ENCODE results near the gene ITGB1BP1.

Gene ITGB1BP1

GRCh38 chr2:9423100-9423921 lies at the start of gene ITGB1BP1, which contains the start of gene CPSF3:
Gene ITGB1BP1, minus strand, starts transcription at chr2:9423528. Its CDS starts 4,831 bp downstream, at chr2:9418697.
Gene CPSF3, plus strand, starts transcription at chr2:9423654. Its CDS starts 120 bp downstream, at chr2:9423774.
- DNase-seq, result peak; percentile 97

- DNase-seq, result no peak
These were observed 49.2 kb upstream of the ITGB1BP1 start for GRCh38 chr2:9472511-9472910.

- DNase-seq, result no peak
These were observed 47.9 kb upstream of the ITGB1BP1 start for GRCh38 chr2:9471206-9471605.

GRCh38 chr2:9467687-9468086 lies 44.4 kb upstream of the ITGB1BP1 start:
- peak; percentile 79 for DNase-seq

GRCh38 chr2:9466147-9466683 lies 42.9 kb upstream of the ITGB1BP1 start:
- no peak for DNase-seq

GRCh38 chr2:9465170-9465569 lies 41.8 kb upstream of the ITGB1BP1 start:
- DNase-seq, result no peak

GRCh38 chr2:9463698-9464034 lies 40.3 kb upstream of the ITGB1BP1 start:
- no peak for DNase-seq

- peak; percentile 56 for DNase-seq
These were observed 39.8 kb upstream of the ITGB1BP1 start for GRCh38 chr2:9462886-9463697.

- no peak for DNase-seq
These were observed 39.0 kb upstream of the ITGB1BP1 start for GRCh38 chr2:9462313-9462712.

GRCh38 chr2:9461079-9461478 lies 37.8 kb upstream of the ITGB1BP1 start:
- no peak for DNase-seq

GRCh38 chr2:9460441-9461017 lies 37.2 kb upstream of the ITGB1BP1 start:
- DNase-seq, result no peak

GRCh38 chr2:9451231-9451630 lies 27.9 kb upstream of the ITGB1BP1 start:
- DNase-seq, result no peak

GRCh38 chr2:9445089-9445488 lies 21.8 kb upstream of the ITGB1BP1 start:
- DNase-seq, result peak; percentile 10

GRCh38 chr2:9443526-9443925 lies 20.2 kb upstream of the ITGB1BP1 start:
- peak; percentile 23 for DNase-seq

GRCh38 chr2:9441556-9441955 lies 18.2 kb upstream of the ITGB1BP1 start:
- DNase-seq, result no peak

GRCh38 chr2:9440058-9440727 lies 16.9 kb upstream of the ITGB1BP1 start:
- DNase-seq, result no peak

- no peak for DNase-seq
These were observed 16.2 kb upstream of the ITGB1BP1 start for GRCh38 chr2:9439536-9439935.

GRCh38 chr2:9434489-9434888 lies 11.2 kb upstream of the ITGB1BP1 start:
- DNase-seq, result no peak

GRCh38 chr2:9430316-9431293 lies 7.3 kb upstream of the ITGB1BP1 start:
- DNase-seq, result no peak

GRCh38 chr2:9428965-9429577 lies 5.7 kb upstream of the ITGB1BP1 start:
- no peak for DNase-seq

All from DMS79 (cell line).